Measurements from ENCODE around the gene FTCD.

- TF ChIP-seq, protein P1, sequence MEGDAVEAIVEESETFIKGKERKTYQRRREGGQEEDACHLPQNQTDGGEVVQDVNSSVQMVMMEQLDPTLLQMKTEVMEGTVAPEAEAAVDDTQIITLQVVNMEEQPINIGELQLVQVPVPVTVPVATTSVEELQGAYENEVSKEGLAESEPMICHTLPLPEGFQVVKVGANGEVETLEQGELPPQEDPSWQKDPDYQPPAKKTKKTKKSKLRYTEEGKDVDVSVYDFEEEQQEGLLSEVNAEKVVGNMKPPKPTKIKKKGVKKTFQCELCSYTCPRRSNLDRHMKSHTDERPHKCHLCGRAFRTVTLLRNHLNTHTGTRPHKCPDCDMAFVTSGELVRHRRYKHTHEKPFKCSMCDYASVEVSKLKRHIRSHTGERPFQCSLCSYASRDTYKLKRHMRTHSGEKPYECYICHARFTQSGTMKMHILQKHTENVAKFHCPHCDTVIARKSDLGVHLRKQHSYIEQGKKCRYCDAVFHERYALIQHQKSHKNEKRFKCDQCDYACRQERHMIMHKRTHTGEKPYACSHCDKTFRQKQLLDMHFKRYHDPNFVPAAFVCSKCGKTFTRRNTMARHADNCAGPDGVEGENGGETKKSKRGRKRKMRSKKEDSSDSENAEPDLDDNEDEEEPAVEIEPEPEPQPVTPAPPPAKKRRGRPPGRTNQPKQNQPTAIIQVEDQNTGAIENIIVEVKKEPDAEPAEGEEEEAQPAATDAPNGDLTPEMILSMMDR (IDR thresholded peaks at IDR 0.05 in 2 of 3, conservative IDR thresholded peaks at IDR 0.05 in 1 of 3; ENCODE audit: insufficient read depth in 2 of 3, low read depth in 1 of 3, low read length in 3 of 3), result no peak
- no peak for TF ChIP-seq EP300 (IDR thresholded peaks at IDR 0.05; ENCODE audit: low read length)
- TF ChIP-seq ZNF695 (CRISPR knock-in tag; IDR thresholded peaks at IDR 0.05), result no peak
- TF ChIP-seq CCNT2 (IDR thresholded peaks at IDR 0.05; ENCODE audit: borderline replicate concordance, extremely low read depth, insufficient read length, low read depth, low read length), result no peak
- TF ChIP-seq SLC30A9 (CRISPR knock-in tag; IDR thresholded peaks at IDR 0.05), result no peak
- TF ChIP-seq USF1 (CRISPR knock-in tag; IDR thresholded peaks at IDR 0.05), result no peak
- no peak for TF ChIP-seq ZNF507 (tag; conservative IDR thresholded peaks at IDR 0.05)
- no peak for TF ChIP-seq DPF2 (IDR thresholded peaks at IDR 0.05)
- TF ChIP-seq EZH2 (IDR thresholded peaks at IDR 0.05; ENCODE audit: borderline replicate concordance, low read depth, low read length), result no peak
- no peak for TF ChIP-seq POLR2G (IDR thresholded peaks at IDR 0.05; ENCODE audit: low read depth, low read length)
- TF ChIP-seq BCL6 (CRISPR knock-in tag; IDR thresholded peaks at IDR 0.05), result no peak
- TF ChIP-seq ZNF140 (CRISPR knock-in tag; IDR thresholded peaks at IDR 0.05), result no peak
- TF ChIP-seq TGIF2 (CRISPR knock-in tag; IDR thresholded peaks at IDR 0.05), result no peak
- TF ChIP-seq TAF1 (IDR thresholded peaks at IDR 0.05; ENCODE audit: control insufficient read depth, extremely low read depth, insufficient read depth, low read length, severe bottlenecking), result no peak
These were observed 1.3 kb upstream of the FTCD start for GRCh38 chr21:46156678-46157077.
